Effector CD8-positive, alpha-beta T cell (primary cell): ENCODE data around the gene NCAN.

Source experiments
- DNase-seq: peaks from one replicate; lab custom pipeline; 2025; lab: John Stamatoyannopoulos, UW

The NCAN gene

DNA sequence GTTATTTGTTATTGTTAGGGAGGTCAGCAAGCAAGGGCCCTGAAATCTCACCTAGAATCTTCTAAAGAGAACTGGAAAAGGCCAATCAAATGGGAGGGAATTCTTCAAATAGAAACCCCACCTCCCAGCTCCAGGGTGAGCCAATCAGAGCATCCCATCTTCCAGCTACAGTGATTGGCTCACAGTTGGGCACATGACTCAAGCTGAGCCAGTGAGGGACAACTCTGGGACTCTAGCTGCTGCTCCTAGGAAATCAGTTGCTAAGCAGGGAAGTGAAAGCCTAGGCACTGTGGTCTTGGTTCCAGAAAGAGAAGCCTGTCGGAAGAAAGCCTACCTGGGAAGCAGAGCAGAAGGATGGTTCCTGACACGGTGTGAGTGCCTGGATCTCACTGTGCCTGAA is 48.0 kb downstream of the NCAN start:
- no peak for DNase-seq

DNA sequence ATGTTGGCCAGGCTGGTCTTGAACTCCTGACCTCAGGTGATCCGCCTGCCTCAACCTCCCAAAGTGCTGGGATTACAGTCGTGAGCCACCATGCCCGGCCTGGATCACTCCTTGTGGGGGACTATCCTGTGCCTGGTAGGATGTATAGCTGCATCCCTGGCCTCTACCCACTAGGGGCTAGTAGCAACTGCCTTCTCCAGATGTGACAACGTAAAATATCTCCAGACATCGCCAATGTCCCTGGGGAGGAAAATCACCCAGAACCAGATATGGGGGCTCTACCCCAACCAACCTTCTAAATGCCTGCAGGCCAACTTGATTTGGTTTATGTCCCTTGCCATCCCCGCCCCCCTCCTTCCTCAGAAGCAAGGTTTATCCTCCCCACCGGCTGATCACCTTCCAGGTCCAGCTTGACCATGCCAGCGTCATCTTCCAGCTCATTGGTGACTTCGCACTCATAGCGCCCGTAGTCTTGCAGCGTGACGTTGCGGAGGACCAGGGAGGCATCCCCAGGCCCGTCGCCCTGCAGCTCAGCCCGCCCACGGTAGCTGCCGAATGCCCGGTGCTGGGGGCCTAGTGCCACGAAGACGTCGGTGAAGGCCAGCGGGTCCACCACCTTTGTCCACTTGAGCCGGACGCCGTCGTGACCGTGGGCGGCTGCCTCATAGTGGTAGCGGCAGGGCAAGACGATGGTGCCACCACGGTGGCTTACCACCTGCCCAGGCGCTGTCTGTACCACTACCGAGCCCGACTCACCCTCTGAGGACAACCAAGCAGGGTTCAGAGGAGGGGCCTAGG is 48.9 kb downstream of the NCAN start:
- no peak for DNase-seq

DNA sequence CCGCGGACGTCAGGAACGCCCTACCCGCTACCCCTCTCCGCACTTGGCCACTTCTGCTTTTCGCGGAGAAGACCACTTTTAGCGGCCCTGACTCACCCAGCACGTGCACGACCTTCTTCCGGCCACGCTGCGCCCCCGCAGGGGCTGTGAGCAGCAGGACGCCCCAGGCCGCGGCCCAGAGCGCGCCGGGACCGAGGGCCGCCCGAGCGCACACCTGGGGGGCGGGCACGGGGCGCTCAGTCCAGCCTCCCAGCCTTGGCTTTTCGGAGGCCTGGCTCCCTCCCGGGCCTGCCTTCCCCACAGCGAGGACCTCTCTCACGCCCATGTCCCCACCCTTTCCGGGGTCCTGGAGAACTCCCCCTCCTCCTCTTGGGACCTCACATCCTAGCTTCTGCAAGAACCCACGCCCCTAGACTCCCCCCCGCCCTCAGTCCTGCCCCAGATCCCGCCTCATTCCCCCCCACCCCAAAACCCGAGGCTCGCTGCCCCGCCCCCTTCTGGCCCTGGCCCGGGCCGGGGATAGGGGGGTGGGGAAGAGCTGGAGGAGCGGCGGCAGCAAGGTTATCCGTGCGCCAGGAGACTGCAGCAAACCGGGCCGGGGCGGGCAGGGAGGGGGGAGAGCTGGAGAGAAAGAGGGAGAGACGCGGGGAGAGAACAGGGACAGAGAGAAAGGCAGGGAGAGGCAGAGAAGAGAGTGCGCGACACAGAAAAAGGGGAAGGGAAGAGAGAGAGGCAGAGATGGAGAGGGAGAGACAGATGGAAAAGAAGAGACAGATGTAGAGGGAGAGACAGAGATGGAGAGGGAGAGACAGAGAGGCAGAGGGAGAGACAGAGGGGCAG is 49.8 kb downstream of the NCAN start:
- no peak for DNase-seq

DNA sequence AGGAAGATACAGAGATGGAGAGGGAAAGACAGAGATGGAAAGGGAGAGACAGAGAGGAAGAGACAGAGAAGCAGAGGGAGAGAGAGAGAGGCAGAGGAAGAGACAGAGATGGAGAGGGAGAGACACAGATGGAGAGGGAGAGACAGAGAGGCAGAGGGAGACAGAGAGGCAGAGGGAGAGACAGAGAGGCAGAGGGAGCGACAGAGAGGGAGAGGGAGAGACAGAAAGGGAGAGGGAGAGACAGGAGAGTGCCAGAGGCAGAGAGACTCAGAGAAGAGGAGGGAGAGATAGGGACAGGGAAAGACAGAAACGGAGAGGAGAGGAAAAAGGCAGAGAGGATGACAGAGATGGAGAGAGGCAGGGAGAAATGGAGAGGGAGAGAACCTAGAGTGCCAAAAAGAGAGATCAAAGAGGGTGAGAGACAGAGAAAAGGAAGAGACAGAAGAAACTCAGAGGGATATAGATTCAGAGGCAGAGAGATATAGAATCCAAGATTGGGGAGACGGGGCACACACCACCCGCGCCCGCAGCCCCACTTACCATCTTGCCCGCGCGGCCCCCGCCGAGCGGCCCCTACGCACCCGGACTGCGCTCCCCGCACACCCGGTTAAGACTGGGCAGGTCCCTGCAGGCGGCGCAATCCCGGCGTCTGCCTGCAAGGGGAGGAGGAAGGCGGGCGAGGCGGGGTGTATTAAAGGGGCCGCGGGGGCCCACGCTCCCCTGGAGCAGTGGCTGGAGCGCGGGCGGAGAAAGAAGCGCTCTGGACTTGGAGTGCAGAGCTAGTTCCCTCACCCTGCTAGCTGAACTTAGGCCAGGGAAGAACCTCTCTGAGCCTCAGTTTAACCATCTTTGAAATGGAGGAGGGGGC is 50.7 kb downstream of the NCAN start:
- no peak for DNase-seq

DNA sequence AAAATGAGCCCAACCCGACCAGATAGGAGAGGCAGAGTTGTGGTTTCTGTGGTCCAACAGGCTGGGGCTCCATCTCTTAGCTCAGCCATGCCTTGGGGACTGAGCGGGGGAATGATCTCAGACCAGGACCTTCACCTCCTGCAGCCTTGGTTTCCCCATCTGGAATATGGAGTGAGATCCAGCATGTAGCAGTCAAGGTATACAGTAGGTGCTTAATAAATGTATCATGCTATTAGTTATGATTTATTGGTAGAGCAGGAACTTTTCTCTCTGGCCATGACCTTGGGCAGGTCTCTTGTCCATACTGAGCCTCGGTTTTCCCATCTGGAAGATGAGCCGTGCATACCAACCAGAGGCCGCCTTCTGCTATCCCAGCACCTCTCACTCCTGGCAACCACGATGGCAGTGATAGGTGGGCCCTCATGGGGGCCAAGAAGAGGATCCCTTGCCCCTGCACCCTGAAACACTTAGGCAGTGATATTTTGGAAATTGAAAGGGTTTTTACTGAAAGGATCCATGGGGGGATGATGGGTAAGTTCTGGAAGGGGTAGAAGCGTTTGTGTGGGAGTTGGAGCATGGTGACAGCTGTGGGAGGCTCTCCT is 52.2 kb downstream of the NCAN start:
- DNase-seq = no peak

DNA sequence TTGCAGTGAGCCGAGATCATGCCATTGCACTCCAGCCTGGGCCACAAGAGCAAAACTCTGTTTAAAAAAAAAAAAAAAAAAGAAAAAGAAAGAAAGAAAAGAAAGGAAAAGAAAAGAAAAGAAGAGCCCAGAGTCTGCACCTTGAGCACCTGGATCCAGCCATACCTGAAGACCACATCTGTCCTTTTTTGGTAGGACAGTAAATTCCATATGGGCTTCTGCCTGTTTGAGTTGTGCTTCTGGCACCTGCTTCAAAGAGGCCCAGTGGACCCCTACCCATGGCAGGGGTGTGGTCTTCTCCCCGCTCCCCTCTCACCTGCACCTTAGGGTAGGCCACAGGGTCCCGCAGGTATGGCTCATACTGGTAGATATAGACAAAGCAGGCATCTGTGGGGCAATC is 55.5 kb downstream of the NCAN start:
- DNase-seq = no peak

DNA sequence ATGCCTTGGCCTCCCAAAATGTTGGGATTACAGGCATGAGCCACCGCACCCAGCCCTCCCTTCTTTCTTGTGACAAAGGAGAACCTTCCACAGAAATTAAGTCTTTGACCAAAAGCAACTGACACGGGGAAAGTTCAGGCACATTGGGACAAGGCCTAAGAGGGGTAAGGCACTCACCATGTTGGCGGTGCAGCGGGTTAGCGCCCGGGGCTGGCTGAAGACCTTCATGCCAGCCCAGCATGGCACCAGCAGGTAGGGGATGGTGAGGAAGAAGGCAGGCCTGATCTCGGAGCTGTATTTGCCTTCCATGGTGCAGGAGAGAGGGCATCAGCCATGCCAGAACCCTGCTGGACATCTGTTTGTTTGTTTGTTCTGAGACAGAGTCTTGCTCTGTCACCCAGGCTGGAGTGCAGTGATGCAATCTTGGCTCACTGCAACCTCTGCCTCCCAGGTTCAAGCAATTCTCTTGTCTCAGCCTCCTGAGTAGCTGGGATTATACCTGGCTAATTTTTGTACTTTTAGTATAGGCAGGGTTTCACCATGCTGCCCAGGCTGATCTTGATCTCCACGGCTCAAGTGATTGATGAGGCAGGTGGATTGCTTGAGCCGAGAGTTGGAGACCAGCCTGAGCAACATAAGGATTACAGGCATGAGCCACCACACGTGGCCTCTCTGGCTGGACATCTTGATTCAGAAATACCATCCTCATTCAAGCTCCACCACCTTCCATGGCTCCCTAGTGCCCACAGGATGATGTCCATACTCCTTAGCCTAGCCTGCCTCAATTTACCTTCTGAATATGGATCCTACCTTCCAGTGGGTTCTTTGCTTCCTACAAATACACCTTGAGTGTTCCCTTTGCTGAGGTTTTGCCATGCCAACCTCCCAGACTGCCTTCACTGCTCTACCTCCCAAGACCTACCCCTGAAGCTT is 57.0 kb downstream of the NCAN start:
- no peak for DNase-seq

DNA sequence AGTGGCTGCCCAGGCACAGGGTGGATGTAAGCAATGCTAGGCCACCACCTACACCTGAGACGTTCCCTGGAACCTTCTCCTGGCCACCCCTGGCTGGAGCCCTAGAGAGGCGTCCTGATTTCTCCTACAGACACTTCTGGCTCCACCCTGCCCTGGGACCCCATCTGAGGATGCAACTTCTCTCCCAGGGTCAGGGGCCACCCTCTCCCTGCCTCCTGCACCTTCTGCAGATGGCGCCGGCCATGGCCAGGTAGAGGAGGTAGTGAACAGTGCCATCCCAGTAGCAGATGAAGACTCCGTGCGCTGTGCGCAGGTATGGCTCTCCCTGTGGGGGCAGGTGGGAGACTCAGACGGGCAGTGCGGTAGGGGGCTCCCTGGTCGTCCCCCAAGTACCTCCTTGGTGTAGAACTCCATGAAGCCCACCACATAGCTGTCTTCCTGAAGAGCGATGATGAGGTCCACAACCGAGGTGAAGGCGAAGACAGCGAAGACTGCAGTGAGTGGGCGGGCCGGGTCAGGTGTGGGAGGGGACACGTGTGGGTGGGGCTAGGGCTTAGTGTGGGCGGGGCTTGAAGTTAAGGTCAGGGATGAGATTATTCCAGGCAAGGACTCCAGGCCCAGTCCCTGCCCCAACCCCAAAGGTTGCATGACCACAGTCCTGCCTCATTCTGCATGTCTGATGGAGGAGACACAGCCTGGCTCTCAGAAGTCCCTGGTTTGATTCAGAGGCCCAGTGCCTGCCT is 58.4 kb downstream of the NCAN start:
- DNase-seq = no peak

DNA sequence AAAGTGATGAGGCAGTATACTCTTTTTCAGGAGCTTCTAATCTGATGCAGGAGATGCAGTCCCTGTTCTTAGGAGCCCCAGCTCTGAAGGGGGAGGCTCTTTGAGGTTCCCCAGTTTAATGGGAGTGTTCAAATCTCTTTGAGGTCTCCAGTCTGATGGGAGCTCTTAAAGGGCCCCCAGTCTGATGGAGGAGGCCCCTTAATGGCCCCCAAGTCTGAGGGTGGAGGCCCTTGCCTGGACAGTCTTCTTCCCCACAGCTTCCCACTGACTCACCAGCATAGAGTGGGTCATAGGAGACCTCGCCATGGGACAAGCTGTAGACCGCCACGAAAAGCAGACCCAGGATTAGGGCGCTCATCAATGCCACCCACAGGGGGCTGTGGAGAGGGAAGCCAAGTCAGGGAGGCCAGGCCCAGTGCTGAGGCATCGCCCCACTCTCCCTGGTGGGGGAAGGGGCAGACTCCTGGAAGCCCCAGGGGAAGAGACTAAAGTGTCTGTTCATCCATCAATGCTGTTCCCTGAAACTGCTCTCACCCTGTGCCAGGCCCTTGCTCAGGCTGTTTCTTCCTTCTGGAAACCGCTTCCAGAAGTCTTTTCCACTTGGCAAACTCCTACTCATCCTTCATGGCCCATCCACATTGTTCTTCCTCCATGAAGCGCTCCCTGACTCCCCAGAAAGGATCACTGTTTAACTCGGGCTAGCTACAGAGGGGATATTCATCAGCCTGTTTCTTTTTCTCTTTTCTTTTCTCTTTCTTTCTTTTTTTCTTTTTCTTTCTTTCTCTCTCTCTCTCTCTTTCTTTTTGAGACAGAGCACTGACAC is 59.2 kb downstream of the NCAN start:
- DNase-seq = no peak

DNA sequence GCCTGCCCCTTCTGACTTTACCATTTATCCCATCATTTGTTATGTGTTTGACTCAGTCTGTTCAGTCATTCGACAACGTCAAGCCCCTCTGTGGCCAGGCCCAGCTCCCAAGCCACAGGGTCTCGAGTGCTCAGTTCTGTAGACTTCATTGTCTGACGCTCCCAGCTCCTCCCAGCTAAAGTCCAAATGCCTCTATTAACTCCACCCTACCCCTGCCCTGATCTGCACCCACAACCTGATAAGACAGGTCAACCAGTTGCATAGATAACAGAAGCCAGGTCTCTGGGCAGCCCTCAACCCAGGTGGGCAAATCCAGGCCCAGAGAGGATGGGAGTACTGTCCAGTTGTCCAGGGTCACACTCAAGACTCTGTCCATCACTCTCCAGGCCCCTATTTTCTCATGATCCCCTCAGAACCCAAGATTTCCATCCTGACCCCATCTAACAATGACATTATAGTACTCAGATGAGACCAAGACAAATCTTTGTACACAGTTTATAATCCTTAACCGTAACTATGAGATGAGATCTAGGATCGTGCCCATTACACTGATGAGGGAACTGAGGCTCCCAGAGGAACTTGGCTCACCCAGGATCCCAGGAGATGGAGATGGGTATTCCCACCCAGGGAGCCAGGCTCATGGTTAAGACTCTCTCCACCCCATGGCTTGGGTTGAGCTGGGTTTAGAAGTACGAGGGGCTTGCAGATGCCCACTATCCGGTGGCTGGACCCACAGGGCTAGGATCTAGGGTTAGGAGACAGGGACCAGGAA is 60.3 kb downstream of the NCAN start:
- no peak for DNase-seq

DNA sequence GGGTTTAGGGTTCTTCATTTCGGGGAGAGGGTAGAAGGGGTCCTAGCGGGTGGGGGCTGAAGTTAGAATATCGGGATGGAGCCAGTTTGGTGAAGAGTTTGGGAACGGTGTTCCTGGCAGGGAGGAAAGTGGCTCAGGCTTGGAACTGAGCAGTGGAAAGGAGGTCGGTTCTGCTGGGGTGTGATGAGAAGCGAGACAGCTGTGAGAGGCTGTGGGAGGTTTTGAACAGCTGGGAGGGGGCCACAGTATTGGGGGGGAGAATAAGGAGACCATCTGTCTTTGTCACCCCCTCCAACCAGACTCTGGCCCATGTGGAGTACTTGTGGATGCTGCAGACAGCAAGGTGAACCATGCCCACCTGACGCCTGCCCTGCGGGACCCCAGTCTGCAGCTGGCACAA is 62.4 kb downstream of the NCAN start:
- DNase-seq = no peak

DNA sequence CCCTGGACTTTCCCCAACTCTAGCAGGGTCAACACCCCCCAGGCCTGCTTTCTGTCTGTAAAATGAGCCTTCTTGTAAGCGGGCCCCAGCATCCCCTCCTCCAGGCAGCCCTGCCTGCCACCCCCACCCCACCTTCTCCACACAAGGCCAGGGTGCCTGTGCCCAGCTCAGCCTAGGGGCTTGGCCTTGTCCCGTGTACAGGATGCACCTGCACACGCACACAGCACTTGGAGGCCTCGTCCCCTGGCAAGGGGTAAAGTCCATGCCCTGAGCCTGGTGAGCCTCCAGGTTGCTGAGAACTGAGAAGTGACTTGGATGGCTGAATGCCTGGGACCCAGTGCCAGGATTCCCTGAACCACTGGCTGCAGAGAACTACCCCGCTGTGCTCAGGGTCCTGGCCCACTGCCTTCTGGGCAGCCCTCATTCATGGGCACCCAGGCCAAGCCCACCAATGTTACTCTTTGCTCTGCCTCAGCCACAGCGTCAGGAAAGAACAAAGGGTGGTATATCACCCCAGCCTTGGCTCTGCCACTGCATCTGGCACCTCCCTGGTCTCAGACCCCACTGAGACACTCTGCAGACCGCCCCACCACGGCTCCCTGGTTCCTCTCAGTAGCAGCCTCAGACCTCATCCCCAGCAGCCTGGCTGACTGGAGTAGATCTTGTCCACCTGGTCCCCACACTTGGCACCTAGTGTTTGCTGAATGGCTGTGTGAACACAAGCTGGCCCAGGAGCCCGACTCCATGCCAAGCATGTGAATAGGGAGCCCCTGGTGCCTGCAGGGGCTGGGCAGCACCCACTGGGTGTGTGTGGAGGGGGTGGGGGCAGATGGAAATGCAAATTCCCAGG is 63.2 kb downstream of the NCAN start:
- no peak for DNase-seq

DNA sequence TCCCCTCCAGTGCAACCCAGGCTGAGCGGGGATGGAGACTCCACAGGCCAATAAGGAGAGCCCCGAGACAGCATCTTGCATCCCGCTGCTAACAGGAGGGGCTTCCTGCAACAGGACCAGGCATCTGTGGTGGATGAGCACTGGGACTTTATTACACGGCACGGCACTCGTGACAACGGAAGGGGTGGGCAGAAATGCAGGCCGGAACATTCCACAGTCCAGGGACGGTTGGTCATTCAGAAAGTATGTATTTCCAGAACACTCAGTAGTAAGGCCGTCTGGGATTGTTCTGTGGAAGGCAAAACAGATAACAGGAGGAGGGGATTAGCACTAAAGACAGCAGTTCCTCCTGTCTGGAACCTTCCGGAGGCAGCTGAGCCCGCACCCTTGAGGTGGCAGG is 64.6 kb downstream of the NCAN start:
- DNase-seq = no peak

DNA sequence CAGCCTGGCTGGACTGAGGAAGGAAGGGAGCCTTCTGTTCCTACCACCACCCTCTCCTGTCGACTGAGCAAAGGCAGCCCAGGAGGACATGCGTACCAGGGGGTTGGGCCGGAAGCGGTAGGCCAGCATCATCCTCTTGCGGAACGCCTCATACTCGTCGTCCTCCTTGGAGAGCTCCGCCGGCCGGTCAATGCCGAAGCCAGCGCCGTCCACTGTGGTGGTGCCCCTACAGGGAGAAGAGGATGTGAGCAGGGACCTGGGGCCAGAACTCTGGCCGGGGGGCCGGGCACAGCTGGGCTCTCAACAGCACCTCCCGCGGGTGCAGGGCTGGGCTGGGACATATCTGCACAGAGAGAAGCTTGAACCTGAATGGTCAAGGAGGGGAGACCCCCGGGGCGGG is 65.1 kb downstream of the NCAN start:
- no peak for DNase-seq

DNA sequence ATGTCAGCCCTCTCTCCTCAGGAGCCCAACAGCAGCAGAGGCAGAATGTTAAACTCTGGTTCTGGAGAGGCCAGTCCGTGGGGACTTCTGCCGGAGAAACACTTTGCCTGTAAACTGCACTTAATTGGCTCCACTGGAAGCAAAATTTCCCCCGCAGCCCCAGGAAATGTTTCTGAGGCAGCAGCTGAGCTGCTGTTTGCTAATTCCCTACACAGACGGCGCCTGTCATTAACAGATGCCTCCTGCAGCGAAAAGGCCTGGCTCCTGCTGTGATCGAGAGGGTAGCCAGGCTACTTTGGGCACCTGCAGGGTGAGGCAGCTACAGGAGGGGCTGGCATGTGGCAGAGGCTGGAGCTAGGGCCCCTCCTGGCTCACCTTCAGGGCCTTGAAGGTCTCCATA is 66.6 kb downstream of the NCAN start:
- no peak for DNase-seq

DNA sequence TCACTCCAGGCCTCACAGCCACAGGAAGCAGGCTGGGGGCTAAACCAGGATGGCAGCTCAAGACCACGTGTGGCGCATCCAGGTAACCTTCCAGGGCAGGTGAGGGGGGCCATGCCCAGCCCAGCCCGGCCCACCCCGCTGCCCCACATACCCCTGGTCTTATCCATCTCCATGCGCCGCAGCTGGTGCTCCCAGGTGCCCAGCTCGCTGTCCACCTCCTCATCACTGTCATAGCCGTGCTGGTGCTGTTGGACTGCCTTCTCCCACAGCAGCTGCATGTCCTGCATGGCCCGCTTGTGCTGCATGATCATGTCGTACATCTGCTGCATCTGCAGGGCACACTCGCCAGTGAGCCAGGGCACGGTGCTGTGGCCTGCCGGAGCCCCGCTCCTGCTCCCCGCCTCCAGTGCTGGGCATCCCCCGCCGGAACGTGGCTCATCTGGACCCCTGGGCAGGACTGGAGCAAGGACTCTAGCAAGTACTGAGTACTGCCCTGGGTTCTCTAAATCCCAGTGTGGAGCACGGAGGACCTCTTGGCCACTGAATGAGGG is 67.4 kb downstream of the NCAN start:
- DNase-seq = no peak

DNA sequence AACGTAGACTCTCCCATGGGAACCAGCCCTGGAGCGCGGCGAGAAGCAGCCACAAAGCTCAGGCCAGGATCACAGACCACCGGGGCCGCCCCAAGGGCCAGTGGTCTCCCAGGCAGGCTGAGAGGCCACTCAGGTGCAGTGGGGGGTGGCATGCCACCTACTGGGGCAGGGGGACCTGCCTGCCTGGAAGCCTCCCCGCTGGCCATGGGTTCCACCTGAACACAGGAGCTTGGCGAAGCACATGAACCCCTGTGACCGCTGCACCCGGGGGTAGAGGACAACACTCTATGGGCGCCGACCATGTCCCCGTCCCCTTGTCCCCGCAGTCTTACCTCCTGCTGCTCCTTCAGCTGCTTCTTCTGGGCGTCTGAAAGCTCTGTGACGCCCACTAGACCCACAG is 68.1 kb downstream of the NCAN start:
- DNase-seq = no peak
